Vagina (tissue), 2 donors: Measurements from ENCODE around the gene LRRC74A. TPM values are rescaled to one million over a fixed set of nuclear protein-coding genes. Genes with fewer than 3 reads are reported as not detected.

Experiments
- DNase-seq, 2 donors: peaks; one replicate each; pipeline ENCODE4 v3.0.0-alpha.2; 2017; ENCODE audit errors: extremely low spot score in 2 of 2
- H3K27ac ChIP-seq: fragments of 200-600 bp; sonication (generic); one replicate; pipeline ENCODE4 v1.5.1; 2019
- H3K27me3 ChIP-seq: fragments of 200-600 bp; sonication (generic); one replicate; pipeline ENCODE4 v1.5.1; 2019
- H3K36me3 ChIP-seq, 2 donors: fragments of 200-600 bp; sonication (generic); one replicate each; pipeline ENCODE4 v1.5.1; 2017 to 2019
- H3K4me1 ChIP-seq: fragments of 200-600 bp; sonication (generic); one replicate; pipeline ENCODE4 v1.5.1; 2019
- H3K4me3 ChIP-seq, 2 donors: fragments of 200-600 bp; sonication (generic); 1 replicate in 1 of 2; 2 replicates in 1 of 2; pipeline ENCODE4 v1.5.1; 2016 to 2019
- H3K9me3 ChIP-seq: fragments of 200-600 bp; sonication (generic); one replicate; pipeline ENCODE4 v1.5.1; 2019
- CTCF ChIP-seq, 3 experiments: fragments of 450-650 bp in 2 of 3; fragments of 200-600 bp in 1 of 3; sonication (generic) in 1 of 3; IDR thresholded peaks; one replicate each; pipeline ENCODE4 v1.5.1; 2017 to 2019; ENCODE audit warnings: antibody characterized with exemption in 3 of 3, mild to moderate bottlenecking in 2 of 3, moderate library complexity in 2 of 3
- POLR2A ChIP-seq, 2 donors: fragments of 450-650 bp; IDR thresholded peaks; one replicate each; pipeline ENCODE4 v1.6.1; 2017; ENCODE audit warnings: antibody characterized with exemption in 2 of 2, mild to moderate bottlenecking in 2 of 2, moderate library complexity in 2 of 2
- POLR2AphosphoS5 ChIP-seq, 2 donors: sonication (generic); formaldehyde crosslinking; IDR thresholded peaks; one replicate each; pipeline ENCODE4 v1.9.0; 2017; ENCODE audit warnings: antibody characterized with exemption in 2 of 2, mild to moderate bottlenecking in 2 of 2, low read depth in 1 of 2; ENCODE audit not compliant: insufficient read depth in 1 of 2
- intact Hi-C: fragments of 100-400 bp; cut with DNase I; formaldehyde crosslinking; loops from one replicate; pipeline ENCODE4 v1.15.1; 2023
- total RNA-seq: library from RNA; depleted of rRNA; stranded (reverse); fragments of >200 nt; gene quantifications from one replicate; pipeline ENCODE4 v1.2.3, GENCODE V29; 2016

The LRRC74A gene
- total RNA-seq, 1 donor from 2014 or later, result not detected

GRCh38 chr14:76848879-76849278 is 22.7 kb downstream of the LRRC74A start:
- intact Hi-C loops, result no loop called here
- DNase-seq, result no peak

GRCh38 chr14:76855066-76855465 is 28.9 kb downstream of the LRRC74A start:
- no peak for TF ChIP-seq POLR2A (IDR thresholded peaks at IDR 0.05)
- H3K4me1 ChIP-seq, result no peaks in the 10 kb centered on the region
- intact Hi-C loops, result no loop called here
- no peaks in the 10 kb centered on the region for H3K9me3 ChIP-seq
- no peak for DNase-seq
- H3K27me3 ChIP-seq, result no peaks in the 10 kb centered on the region
- no peaks in the 10 kb centered on the region for H3K36me3 ChIP-seq
- no peak overlapping the region for H3K4me3 ChIP-seq
- no peak overlapping the region for H3K27ac ChIP-seq

More at GRCh38 chr14:76848879-76849278, 22.7 kb downstream of the LRRC74A start:
- Histone ChIP-seq H3K27ac (no peak overlapping the region), H3K27me3 (no peaks in the 10 kb centered on the region), H3K4me3 (no peak overlapping the region), H3K4me1 (no peaks in the 10 kb centered on the region), H3K36me3 (no peaks in the 10 kb centered on the region), H3K9me3 (no peaks in the 10 kb centered on the region)
- TF ChIP-seq CTCF (IDR thresholded peaks at IDR 0.05), result no peak
- no peak for TF ChIP-seq POLR2AphosphoS5 (IDR thresholded peaks at IDR 0.05; ENCODE audit: insufficient read depth in 1 of 2, low read depth in 1 of 2)
- TF ChIP-seq POLR2A (IDR thresholded peaks at IDR 0.05), result no peak

- Histone ChIP-seq H3K4me3 (no peak overlapping the region), H3K9me3 (no peaks in the 10 kb centered on the region), H3K27me3 (no peaks in the 10 kb centered on the region), H3K36me3 (no peaks in the 10 kb centered on the region), H3K27ac (no peak overlapping the region), H3K4me1 (no peaks in the 10 kb centered on the region)
- intact Hi-C loops, result no loop called here
- TF ChIP-seq CTCF (IDR thresholded peaks at IDR 0.05) (no peak), POLR2A (IDR thresholded peaks at IDR 0.05) (no peak), POLR2AphosphoS5 (IDR thresholded peaks at IDR 0.05; ENCODE audit: insufficient read depth in 1 of 2, low read depth in 1 of 2) (no peak)
- DNase-seq, result no peak
Observed at GRCh38 chr14:76856769-76857168, 30.6 kb downstream of the LRRC74A start.

GRCh38 chr14:76861574-76862255 is 35.5 kb downstream of the LRRC74A start:
- DNase-seq, result no peak
- Histone ChIP-seq H3K4me1 (no peaks in the 10 kb centered on the region), H3K27ac (no peak overlapping the region), H3K9me3 (no peaks in the 10 kb centered on the region), H3K4me3 (no peak overlapping the region), H3K27me3 (no peaks in the 10 kb centered on the region), H3K36me3 (no peaks in the 10 kb centered on the region)
- intact Hi-C loops, result no loop called here
- TF ChIP-seq POLR2AphosphoS5 (IDR thresholded peaks at IDR 0.05; ENCODE audit: insufficient read depth in 1 of 2, low read depth in 1 of 2) (no peak), CTCF (IDR thresholded peaks at IDR 0.05) (no peak), POLR2A (IDR thresholded peaks at IDR 0.05) (no peak)

- TF ChIP-seq POLR2AphosphoS5 (IDR thresholded peaks at IDR 0.05; ENCODE audit: insufficient read depth in 1 of 2, low read depth in 1 of 2), result no peak
- TF ChIP-seq CTCF (IDR thresholded peaks at IDR 0.05), result no peak
- no peak for TF ChIP-seq POLR2A (IDR thresholded peaks at IDR 0.05)
- no peaks in the 10 kb centered on the region for H3K9me3 ChIP-seq
- intact Hi-C loops, result no loop called here
- no peak overlapping the region for H3K4me3 ChIP-seq
- peaks cover 4% of the 10 kb centered on the region for H3K4me1 ChIP-seq
- H3K27ac ChIP-seq, result no peak overlapping the region
- H3K36me3 ChIP-seq, result no peaks in the 10 kb centered on the region
- no peaks in the 10 kb centered on the region for H3K27me3 ChIP-seq
- DNase-seq, result no peak
Observed at GRCh38 chr14:76862546-76863282, 36.5 kb downstream of the LRRC74A start.
